Esophagus (tissue), 2 donors: ENCODE results near the gene TMEM259. TPM values are rescaled to one million over a fixed set of nuclear protein-coding genes. Genes with fewer than 3 reads are reported as not detected.

Experiments used
- H3K27ac ChIP-seq, 2 donors: one replicate each; pipeline ENCODE4 v1.5.1; 2013; ENCODE audit warnings: low read depth in 2 of 2, mild to moderate bottlenecking in 2 of 2, inconsistent platforms in 1 of 2, low read length in 1 of 2, moderate library complexity in 1 of 2
- H3K27me3 ChIP-seq, 2 donors: one replicate each; pipeline ENCODE4 v1.6.1; 2013; ENCODE audit warnings: low read length in 2 of 2, control low read depth in 1 of 2, mild to moderate bottlenecking in 1 of 2; ENCODE audit not compliant: insufficient read depth in 2 of 2, control insufficient read depth in 1 of 2
- H3K36me3 ChIP-seq, 2 donors: one replicate each; pipeline ENCODE4 v1.6.1; 2013; ENCODE audit warnings: low read length in 1 of 2; ENCODE audit not compliant: control insufficient read depth in 2 of 2, insufficient read depth in 2 of 2
- H3K4me1 ChIP-seq, 2 donors: one replicate each; pipeline ENCODE4 v1.6.1; 2013; ENCODE audit warnings: low read length in 1 of 2; ENCODE audit not compliant: control insufficient read depth in 2 of 2, insufficient read depth in 2 of 2
- H3K4me3 ChIP-seq, 2 donors: one replicate each; pipeline ENCODE4 v1.5.1; 2013; ENCODE audit warnings: low read length in 2 of 2, mild to moderate bottlenecking in 2 of 2, low read depth in 1 of 2, moderate library complexity in 1 of 2
- H3K9me3 ChIP-seq, 2 donors: one replicate each; pipeline ENCODE4 v1.6.1; 2013; ENCODE audit warnings: mild to moderate bottlenecking in 2 of 2, low read depth in 1 of 2, low read length in 1 of 2, moderate library complexity in 1 of 2; ENCODE audit not compliant: control insufficient read depth in 2 of 2, insufficient read depth in 1 of 2
- WGBS, 2 donors: extraction: QIAGEN DNeasy Blood & Tissue Kit; methylation state at CpG; one replicate each; pipeline ENCODE4 v1.1.7; 2013; 5-methylcytosine and 5-hydroxymethylcytosine counted together
- polyA plus RNA-seq, 2 donors: library from polyadenylated mRNA; stranded (reverse); fragments of 200-250 nt; gene quantifications; one replicate each; pipeline ENCODE4 v1.2.3, GENCODE V29; 2013
- donor health status: healthy with polysubstance abuse.
- donor health status: Bipolar disorder and iron deficiency.

TMEM259 gene
- polyA plus RNA-seq, 2 donors = 142 to 238 TPM

GRCh38 chr19:1055886-1056620, 35.1 kb upstream of the TMEM259 start:
- H3K4me3 ChIP-seq = no peak overlapping the region
- no peaks in the 10 kb centered on the region for H3K4me1 ChIP-seq
- H3K27ac ChIP-seq = no peak overlapping the region
- peaks cover 23 to 29% of the 10 kb centered on the region in 2 donors for H3K9me3 ChIP-seq
- no peaks in the 10 kb centered on the region for H3K27me3 ChIP-seq
- 96 to 97% methylated on average over 20 of the region's 20 CpGs for WGBS, 2 donors
- peaks cover 0 to 15% of the 10 kb centered on the region in 2 donors for H3K36me3 ChIP-seq

GRCh38 chr19:1055028-1055425, 34.1 kb upstream of the TMEM259 start:
- no peak overlapping the region for H3K27ac ChIP-seq
- peaks cover 23 to 29% of the 10 kb centered on the region in 2 donors for H3K9me3 ChIP-seq
- H3K4me3 ChIP-seq = no peak overlapping the region
- H3K27me3 ChIP-seq = no peaks in the 10 kb centered on the region
- H3K4me1 ChIP-seq = no peaks in the 10 kb centered on the region
- peaks cover 0 to 18% of the 10 kb centered on the region in 2 donors for H3K36me3 ChIP-seq
- 93 to 94% methylated on average over 14 of the region's 14 CpGs for WGBS, 2 donors

GRCh38 chr19:1054102-1055027, 33.4 kb upstream of the TMEM259 start:
- H3K27ac ChIP-seq = no peak overlapping the region
- no peaks in the 10 kb centered on the region for H3K4me1 ChIP-seq
- peaks cover 23 to 29% of the 10 kb centered on the region in 2 donors for H3K9me3 ChIP-seq
- peaks cover 0 to 18% of the 10 kb centered on the region in 2 donors for H3K36me3 ChIP-seq
- H3K4me3 ChIP-seq = no peak overlapping the region
- H3K27me3 ChIP-seq = no peaks in the 10 kb centered on the region
- 94 to 96% methylated on average over 28 of the region's 28 CpGs for WGBS, 2 donors

GRCh38 chr19:1053176-1054101, 32.5 kb upstream of the TMEM259 start:
- Histone ChIP-seq H3K36me3 (peaks cover 0 to 13% of the 10 kb centered on the region in 2 donors), H3K4me1 (no peaks in the 10 kb centered on the region), H3K27ac (no peak overlapping the region), H3K27me3 (no peaks in the 10 kb centered on the region), H3K4me3 (no peak overlapping the region), H3K9me3 (peaks cover 18 to 24% of the 10 kb centered on the region in 2 donors)
- 87 to 90% methylated on average over 31 of the region's 31 CpGs for WGBS, 2 donors

GRCh38 chr19:1052349-1052975, 31.5 kb upstream of the TMEM259 start:
- peaks cover 0 to 13% of the 10 kb centered on the region in 2 donors for H3K36me3 ChIP-seq
- H3K27me3 ChIP-seq = no peaks in the 10 kb centered on the region
- WGBS, 2 donors = 75 to 85% methylated on average over 2 to 5 of the region's 5 CpGs
- peaks cover 11 to 16% of the 10 kb centered on the region in 2 donors for H3K9me3 ChIP-seq
- H3K4me1 ChIP-seq = peaks cover 0 to 1% of the 10 kb centered on the region in 2 donors
- no peak overlapping the region for H3K4me3 ChIP-seq
- no peak overlapping the region for H3K27ac ChIP-seq

- H3K4me3 ChIP-seq = no peak overlapping the region
- H3K27ac ChIP-seq = no peak overlapping the region
- H3K4me1 ChIP-seq = peaks cover 0 to 8% of the 10 kb centered on the region in 2 donors
- H3K27me3 ChIP-seq = no peaks in the 10 kb centered on the region
- H3K36me3 ChIP-seq = peaks cover 0 to 16% of the 10 kb centered on the region in 2 donors
- 81 to 89% methylated on average over 17 of the region's 17 CpGs for WGBS, 2 donors
- peaks cover 6 to 10% of the 10 kb centered on the region in 2 donors for H3K9me3 ChIP-seq
Measured at GRCh38 chr19:1051791-1052190, 30.9 kb upstream of the TMEM259 start.

GRCh38 chr19:1050989-1051788, 30.3 kb upstream of the TMEM259 start:
- Histone ChIP-seq H3K4me1 (peaks cover 0 to 10% of the 10 kb centered on the region in 2 donors), H3K27me3 (no peaks in the 10 kb centered on the region), H3K36me3 (peaks cover 0 to 14% of the 10 kb centered on the region in 2 donors), H3K27ac (no peak overlapping the region), H3K4me3 (no peak overlapping the region), H3K9me3 (peaks cover under 1 to 4% of the 10 kb centered on the region in 2 donors)
- WGBS, 2 donors = 84 to 87% methylated on average over 31 of the region's 31 CpGs

- Histone ChIP-seq H3K27me3 (no peaks in the 10 kb centered on the region), H3K4me3 (no peak overlapping the region), H3K27ac (no peak overlapping the region), H3K36me3 (peaks cover 0 to 14% of the 10 kb centered on the region in 2 donors), H3K4me1 (peaks cover 0 to 10% of the 10 kb centered on the region in 2 donors), H3K9me3 (no peaks in the 10 kb centered on the region)
- 56 to 63% methylated on average over 8 to 11 of the region's 11 CpGs for WGBS, 2 donors
Measured at GRCh38 chr19:1049800-1050199, 28.9 kb upstream of the TMEM259 start.
